GM23248 (cell line): ENCODE results near the gene COL28A1.

Experiments
- EZH2 ChIP-seq: fragments of 200-600 bp; sonication (generic); IDR thresholded peaks from 2 replicates; pipeline ENCODE4 v1.6.1; 2018; ENCODE audit warnings: antibody characterized with exemption, mild to moderate bottlenecking; ENCODE audit not compliant: insufficient read depth, poor library complexity, severe bottlenecking
- EZH2phosphoT487 ChIP-seq: fragments of 200-600 bp; sonication (generic); IDR thresholded peaks from 2 replicates; pipeline ENCODE4 v1.6.1; 2018; ENCODE audit warnings: antibody characterized with exemption, moderate library complexity, mild to moderate bottlenecking, low read depth; ENCODE audit not compliant: insufficient read depth

DNA sequence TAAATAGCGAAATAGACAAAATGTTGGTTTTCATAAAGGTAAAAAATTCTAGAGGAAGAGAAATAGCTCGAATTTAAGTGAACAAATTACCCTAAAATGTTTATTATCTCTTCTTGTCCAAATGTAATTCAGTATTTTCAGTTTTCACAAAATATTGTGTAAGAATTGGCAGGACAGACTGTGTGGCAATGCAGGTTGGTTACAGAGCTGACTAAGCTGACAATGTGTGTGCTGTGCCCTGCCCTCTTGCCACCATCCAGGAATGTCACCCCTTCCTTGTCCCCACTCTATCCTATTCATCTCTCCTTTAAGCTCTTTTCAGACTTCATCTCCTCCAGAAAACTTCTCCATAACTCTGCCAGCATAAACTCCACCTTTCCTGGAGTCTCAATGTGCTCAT lies 46.1 kb downstream of the COL28A1 start:
- TF ChIP-seq EZH2 (no peak), EZH2phosphoT487 (no peak)
